ENCODE results near the gene ABHD4.

DNA sequence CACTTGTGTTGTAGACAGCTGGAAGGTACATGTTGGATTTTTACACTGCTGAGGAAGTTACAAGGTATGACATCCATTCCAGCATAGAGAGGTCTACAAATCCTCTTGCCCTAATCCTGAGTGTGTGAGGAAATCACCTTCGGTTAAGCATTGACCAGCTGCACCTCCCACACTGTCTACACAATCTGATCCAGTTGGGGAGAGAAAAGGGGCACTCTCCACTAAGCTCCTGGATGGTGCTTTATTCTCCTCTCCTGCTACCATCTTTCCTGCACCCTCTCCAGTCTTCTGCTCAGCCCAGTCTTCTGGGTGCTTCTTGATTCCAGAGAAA is 46.2 kb downstream of the ABHD4 start, which contains the start of gene OR6J1:
- no peak for TF ChIP-seq EP300 (IDR thresholded peaks at IDR 0.05)
- TF ChIP-seq, protein P1, sequence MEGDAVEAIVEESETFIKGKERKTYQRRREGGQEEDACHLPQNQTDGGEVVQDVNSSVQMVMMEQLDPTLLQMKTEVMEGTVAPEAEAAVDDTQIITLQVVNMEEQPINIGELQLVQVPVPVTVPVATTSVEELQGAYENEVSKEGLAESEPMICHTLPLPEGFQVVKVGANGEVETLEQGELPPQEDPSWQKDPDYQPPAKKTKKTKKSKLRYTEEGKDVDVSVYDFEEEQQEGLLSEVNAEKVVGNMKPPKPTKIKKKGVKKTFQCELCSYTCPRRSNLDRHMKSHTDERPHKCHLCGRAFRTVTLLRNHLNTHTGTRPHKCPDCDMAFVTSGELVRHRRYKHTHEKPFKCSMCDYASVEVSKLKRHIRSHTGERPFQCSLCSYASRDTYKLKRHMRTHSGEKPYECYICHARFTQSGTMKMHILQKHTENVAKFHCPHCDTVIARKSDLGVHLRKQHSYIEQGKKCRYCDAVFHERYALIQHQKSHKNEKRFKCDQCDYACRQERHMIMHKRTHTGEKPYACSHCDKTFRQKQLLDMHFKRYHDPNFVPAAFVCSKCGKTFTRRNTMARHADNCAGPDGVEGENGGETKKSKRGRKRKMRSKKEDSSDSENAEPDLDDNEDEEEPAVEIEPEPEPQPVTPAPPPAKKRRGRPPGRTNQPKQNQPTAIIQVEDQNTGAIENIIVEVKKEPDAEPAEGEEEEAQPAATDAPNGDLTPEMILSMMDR (IDR thresholded peaks at IDR 0.05) = no peak
- no peak for TF ChIP-seq POLR2A (IDR thresholded peaks at IDR 0.05)
